Adipocyte (in vitro differentiated cells): ENCODE results near the gene MRPL58.
"Not testable (repeated sequence)": the region's sequence is repeated elsewhere in the genome, so short reads cannot be mapped to it uniquely, and the experiment has no call there.

Experiments used
- DNase-seq: peaks from one replicate; pipeline ENCODE4 v3.0.0-alpha.2; 2015; ENCODE audit warnings: low read depth
- H3K27me3 ChIP-seq: replicated peaks from 2 replicates; pipeline ENCODE4 v1.7.0; 2013; ENCODE audit warnings: mild to moderate bottlenecking, low read length, moderate library complexity; ENCODE audit not compliant: control insufficient read depth, insufficient read depth
- H3K36me3 ChIP-seq: 2 replicates; pipeline ENCODE4 v1.7.0; 2013; ENCODE audit warnings: low read length, mild to moderate bottlenecking, moderate library complexity; ENCODE audit not compliant: control insufficient read depth, insufficient read depth, severe bottlenecking
- H3K4me1 ChIP-seq: 2 replicates; pipeline ENCODE4 v1.7.0; 2013; ENCODE audit warnings: mild to moderate bottlenecking, low read length, moderate library complexity; ENCODE audit not compliant: control insufficient read depth, insufficient read depth
- H3K4me3 ChIP-seq: 2 replicates; pipeline ENCODE4 v1.7.0; 2013; ENCODE audit warnings: mild to moderate bottlenecking, low read length, moderate library complexity
- H3K9ac ChIP-seq: 2 replicates; pipeline ENCODE4 v1.7.0; 2013; ENCODE audit warnings: mild to moderate bottlenecking, low read length, moderate library complexity
- H3K9me3 ChIP-seq: 2 replicates; pipeline ENCODE4 v1.7.0; 2013; ENCODE audit warnings: mild to moderate bottlenecking, low read length, moderate library complexity; ENCODE audit not compliant: control insufficient read depth

The MRPL58 gene

DNA sequence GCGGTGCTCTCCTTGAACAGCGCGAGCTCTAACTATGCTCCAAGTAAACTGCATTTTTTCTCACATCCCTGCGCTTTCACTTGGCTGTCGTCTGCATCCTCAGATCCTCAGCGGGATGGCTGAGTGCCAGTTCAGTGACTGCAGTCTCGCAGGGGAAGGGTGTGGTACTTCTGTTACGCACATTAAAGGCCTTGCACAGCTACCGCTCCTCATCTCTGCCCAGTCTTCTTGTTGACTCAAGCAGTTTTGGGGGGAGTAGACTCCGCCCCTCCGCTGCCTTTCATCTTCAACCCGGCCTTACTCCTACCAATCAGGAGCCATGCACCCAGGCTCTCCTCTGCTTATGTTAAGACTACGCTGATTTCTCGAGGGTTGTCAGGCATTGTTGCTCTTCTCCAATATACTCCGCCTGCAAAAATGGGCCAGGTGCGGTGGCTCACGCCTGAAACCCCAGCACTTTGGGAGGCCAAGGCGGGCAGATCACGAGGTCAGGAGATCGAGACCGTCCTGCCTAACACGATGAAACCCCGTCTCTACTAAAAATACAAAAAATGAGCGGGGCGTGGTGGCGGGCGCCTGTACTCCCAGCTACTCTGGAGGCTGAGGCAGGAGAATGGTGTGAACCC, 24.3 kb downstream of the MRPL58 start:
- DNase-seq = no peak
- peaks cover 37% of the 10 kb centered on the region for H3K4me1 ChIP-seq
- H3K4me3 ChIP-seq = peak overlapping the region; percentile 50
- H3K36me3 ChIP-seq = peaks cover 36% of the 10 kb centered on the region
- no peaks in the 10 kb centered on the region for H3K9me3 ChIP-seq
- no peaks in the 10 kb centered on the region for H3K27me3 ChIP-seq
- H3K9ac ChIP-seq = peak overlapping the region; percentile 67

GRCh38 chr17:75039238-75039637, 26.8 kb downstream of the MRPL58 start:
- peaks cover 21% of the 10 kb centered on the region for H3K4me1 ChIP-seq
- H3K9me3 ChIP-seq = no peaks in the 10 kb centered on the region
- H3K4me3 ChIP-seq = no peak overlapping the region
- H3K36me3 ChIP-seq = peaks cover 43% of the 10 kb centered on the region
- no peak overlapping the region for H3K9ac ChIP-seq
- DNase-seq = no peak
- H3K27me3 ChIP-seq = no peaks in the 10 kb centered on the region

- H3K36me3 ChIP-seq = peaks cover 43% of the 10 kb centered on the region
- peaks cover 9% of the 10 kb centered on the region for H3K4me1 ChIP-seq
- DNase-seq = no peak
- H3K27me3 ChIP-seq = no peaks in the 10 kb centered on the region
- no peak overlapping the region for H3K4me3 ChIP-seq
- no peak overlapping the region for H3K9ac ChIP-seq
- no peaks in the 10 kb centered on the region for H3K9me3 ChIP-seq
Observed at GRCh38 chr17:75041656-75042280, 29.3 kb downstream of the MRPL58 start.

- not testable (repeated sequence) for H3K4me3 ChIP-seq, DNase-seq, H3K9ac ChIP-seq, H3K9me3 ChIP-seq, H3K27me3 ChIP-seq
- peaks cover 19% of the 10 kb centered on the region for H3K4me1 ChIP-seq
- peaks cover 37% of the 10 kb centered on the region for H3K36me3 ChIP-seq
Observed at GRCh38 chr17:75043789-75044188, 31.3 kb downstream of the MRPL58 start.

DNA sequence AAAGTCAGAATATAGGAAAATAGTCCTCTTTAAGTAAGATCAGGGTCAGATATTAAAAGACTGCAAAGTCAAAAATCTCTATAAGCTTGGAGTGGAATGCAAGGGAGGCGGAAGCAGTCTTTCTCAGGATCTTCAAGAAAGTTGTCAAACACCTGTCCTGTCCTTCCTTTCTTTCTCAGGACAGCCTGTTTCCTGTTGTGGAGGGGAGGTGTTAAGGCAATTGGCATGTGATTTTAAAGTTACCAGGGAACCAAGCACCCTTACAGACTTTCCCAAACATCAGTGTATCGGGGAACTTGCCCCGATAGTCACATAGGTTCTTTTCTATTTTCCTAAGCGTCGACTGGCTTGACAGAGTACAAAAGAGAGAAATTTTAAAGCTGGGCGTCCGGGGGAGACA, 32.2 kb downstream of the MRPL58 start:
- Histone ChIP-seq H3K9ac (no peak overlapping the region), H3K36me3 (peaks cover 31% of the 10 kb centered on the region), H3K27me3 (no peaks in the 10 kb centered on the region), H3K9me3 (no peaks in the 10 kb centered on the region), H3K4me3 (no peak overlapping the region), H3K4me1 (peaks cover 25% of the 10 kb centered on the region)
- DNase-seq = no peak

DNA sequence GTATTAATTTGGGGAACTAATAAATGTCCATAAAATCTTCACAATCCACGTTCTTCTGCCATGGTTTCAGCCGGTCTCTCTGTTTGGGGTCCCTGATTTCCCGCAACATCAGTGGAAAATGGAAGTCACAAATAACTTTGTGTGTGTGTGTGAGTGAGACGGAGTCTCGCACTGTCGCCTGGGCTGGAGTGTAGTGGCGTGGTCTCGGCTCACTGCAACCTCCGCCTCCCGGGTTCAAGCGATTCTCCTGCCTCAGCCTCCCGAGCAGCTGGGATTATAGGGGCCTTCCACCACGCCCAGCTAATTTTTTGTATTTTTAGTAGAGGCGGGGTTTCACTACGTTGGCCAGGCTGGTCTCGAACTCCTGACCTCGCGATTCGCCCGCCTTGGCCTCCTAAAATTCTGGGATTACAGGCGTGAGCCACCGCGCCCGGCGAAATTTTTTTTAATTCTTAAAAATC, 33.5 kb downstream of the MRPL58 start:
- H3K27me3 ChIP-seq, H3K9me3 ChIP-seq: not testable (repeated sequence)
- peaks cover 28% of the 10 kb centered on the region for H3K36me3 ChIP-seq
- peak overlapping the region; percentile 99 for H3K9ac ChIP-seq
- DNase-seq = peak; percentile 8
- peaks cover 25% of the 10 kb centered on the region for H3K4me1 ChIP-seq
- peak overlapping the region; percentile 100 for H3K4me3 ChIP-seq

GRCh38 chr17:75046407-75047289, 34.2 kb downstream of the MRPL58 start, which contains the start of the genes ATP5PD and KCTD2:
ATP5PD (minus strand) TSS chr17:75046969; CDS start chr17:75042650, 4,319 bp downstream.
KCTD2 (plus strand) TSS chr17:75047225; CDS start chr17:75047251, 26 bp downstream.
- H3K4me1 ChIP-seq = peaks cover 25% of the 10 kb centered on the region
- peak within 1 kb of the TSS; percentile 100 for H3K4me3 ChIP-seq
- DNase-seq = peak; percentile 98
- no peaks in the 10 kb centered on the region for H3K27me3 ChIP-seq
- H3K36me3 ChIP-seq = peaks cover 24% of the 10 kb centered on the region
- H3K9me3 ChIP-seq = no peaks in the 10 kb centered on the region
- peak within 1 kb of the TSS; percentile 99 for H3K9ac ChIP-seq

GRCh38 chr17:75047398-75048098, 35.1 kb downstream of the MRPL58 start:
- DNase-seq = peak; percentile 44
- Histone ChIP-seq H3K9me3 (no peaks in the 10 kb centered on the region), H3K36me3 (peaks cover 22% of the 10 kb centered on the region), H3K4me3 (peak overlapping the region; percentile 85), H3K27me3 (no peaks in the 10 kb centered on the region), H3K4me1 (peaks cover 25% of the 10 kb centered on the region), H3K9ac (peak overlapping the region; percentile 92)

GRCh38 chr17:75048249-75048878, 35.9 kb downstream of the MRPL58 start:
- peaks cover 29% of the 10 kb centered on the region for H3K36me3 ChIP-seq
- peak overlapping the region; percentile 85 for H3K4me3 ChIP-seq
- peak; percentile 59 for DNase-seq

DNA sequence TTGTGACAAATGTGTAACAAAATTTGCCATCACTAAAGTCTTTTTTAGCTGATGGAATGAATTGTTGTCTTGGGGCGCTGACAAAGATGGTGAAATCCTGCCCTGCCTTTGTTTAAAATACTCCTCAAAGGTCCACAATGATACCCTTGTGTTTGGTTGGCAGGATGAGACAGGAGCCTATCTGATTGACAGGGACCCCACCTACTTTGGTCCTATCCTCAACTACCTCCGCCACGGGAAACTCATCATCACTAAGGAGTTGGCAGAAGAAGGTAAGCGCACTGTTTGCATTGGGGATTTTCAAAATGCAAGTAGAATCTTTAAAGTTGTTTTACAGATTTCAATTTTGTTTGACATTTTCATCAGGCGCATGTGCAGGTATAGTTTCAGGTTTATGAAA, 36.6 kb downstream of the MRPL58 start:
- Histone ChIP-seq H3K4me3 (peak overlapping the region; percentile 85), H3K36me3 (peaks cover 35% of the 10 kb centered on the region), H3K4me1 (peaks cover 22% of the 10 kb centered on the region), H3K9ac (peak overlapping the region; percentile 92), H3K9me3 (no peaks in the 10 kb centered on the region), H3K27me3 (no peaks in the 10 kb centered on the region)
- no peak for DNase-seq

More at GRCh38 chr17:75048249-75048878, 35.9 kb downstream of the MRPL58 start:
- Histone ChIP-seq H3K4me1 (peaks cover 25% of the 10 kb centered on the region), H3K9me3 (no peaks in the 10 kb centered on the region), H3K27me3 (no peaks in the 10 kb centered on the region), H3K9ac (peak overlapping the region; percentile 92)
